GM18909 (cell line): ENCODE results near the gene AEN.

Experiments
- ATAC-seq: cut with Tn5 transposase; IDR thresholded peaks from one replicate; pipeline ENCODE4 v1.9.1; 2021; ENCODE audit warnings: mild to moderate bottlenecking; ENCODE audit not compliant: unreplicated experiment, poor library complexity

Gene AEN

GRCh38 chr15:88648357-88649214 is 27.4 kb downstream of the AEN start:
- no peak for ATAC-seq

- peak; percentile 64 for ATAC-seq
These were observed 28.2 kb downstream of the AEN start for GRCh38 chr15:88649286-88649733.

DNA sequence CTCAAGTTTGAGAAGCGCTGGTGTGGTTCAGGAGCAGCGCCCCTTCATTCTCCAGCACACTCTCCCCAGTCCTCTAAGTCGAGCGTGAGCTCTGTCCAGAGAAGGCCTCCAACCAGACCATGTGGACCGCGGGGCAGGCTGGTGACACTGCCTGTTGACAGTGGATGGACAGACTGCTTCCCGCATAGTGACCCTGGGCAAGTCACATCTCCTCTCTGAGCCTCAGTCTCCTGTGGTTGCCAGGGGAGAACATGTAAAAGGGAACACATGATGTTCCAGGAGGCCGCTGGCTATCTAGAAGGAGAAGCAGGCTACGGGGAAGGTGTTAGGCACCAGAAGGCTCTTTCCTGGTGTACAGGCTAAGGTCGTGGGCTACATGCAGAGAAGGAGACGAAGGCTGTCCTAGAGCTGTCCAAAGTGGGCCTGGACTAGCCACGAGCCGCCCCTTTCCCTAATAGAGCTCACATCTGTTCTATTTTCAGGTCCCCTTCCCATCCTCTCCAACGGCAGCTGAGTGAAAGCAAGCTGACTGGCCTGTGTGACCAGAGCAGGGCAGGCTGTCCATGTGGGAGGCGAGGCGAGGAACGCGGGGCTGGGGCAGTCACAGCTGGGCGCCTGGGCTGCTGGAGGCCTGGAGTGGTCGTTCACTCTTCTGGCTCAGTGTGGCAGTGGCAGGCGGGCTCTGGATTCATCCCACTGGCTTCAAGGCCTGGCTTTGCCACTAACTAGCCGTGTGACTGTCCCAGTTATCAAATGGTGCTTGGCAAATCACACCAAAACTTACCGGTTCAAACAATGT is 28.8 kb downstream of the AEN start:
- ATAC-seq = no peak

- ATAC-seq = no peak
These were observed 29.4 kb downstream of the AEN start for GRCh38 chr15:88650556-88650955.

GRCh38 chr15:88651136-88651732 is 30.1 kb downstream of the AEN start:
- ATAC-seq = no peak

GRCh38 chr15:88651971-88652370 is 30.8 kb downstream of the AEN start:
- no peak for ATAC-seq

DNA sequence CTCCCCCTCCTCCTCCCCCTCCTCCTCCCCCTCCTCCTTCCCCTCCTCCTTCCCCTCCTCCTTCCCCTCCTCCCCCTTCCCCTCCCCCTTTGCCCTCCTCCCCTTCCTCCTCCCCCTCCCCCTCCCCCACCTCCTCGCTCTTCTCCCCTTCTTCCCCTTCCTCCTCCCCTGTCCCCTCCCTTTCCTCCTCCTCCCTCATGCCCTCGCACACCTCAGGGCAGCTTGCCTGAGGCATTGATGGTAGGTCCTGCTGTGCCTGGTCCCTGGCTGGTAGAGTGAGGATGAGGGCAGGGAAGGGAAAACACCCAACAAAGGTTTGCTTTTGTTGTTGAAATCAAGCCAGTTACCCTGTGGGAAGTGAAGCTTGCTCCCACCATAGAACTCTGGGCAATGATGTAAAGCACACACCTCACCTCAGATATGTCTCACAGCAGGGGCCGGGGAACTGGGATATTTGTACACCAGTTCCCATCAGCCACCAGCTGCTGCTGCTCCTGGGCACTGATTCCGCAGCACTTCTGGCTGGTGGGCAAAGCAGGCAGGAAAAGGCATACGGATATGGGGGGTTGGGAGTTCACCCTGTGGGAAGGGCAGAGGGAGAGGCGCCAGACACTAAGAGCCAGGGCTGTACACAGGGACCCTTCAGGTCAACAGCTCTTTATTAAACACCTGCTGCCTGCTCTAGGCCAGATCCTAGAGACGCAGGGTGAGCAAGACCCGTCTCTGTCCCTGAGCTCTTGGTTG is 31.5 kb downstream of the AEN start:
- no peak for ATAC-seq

DNA sequence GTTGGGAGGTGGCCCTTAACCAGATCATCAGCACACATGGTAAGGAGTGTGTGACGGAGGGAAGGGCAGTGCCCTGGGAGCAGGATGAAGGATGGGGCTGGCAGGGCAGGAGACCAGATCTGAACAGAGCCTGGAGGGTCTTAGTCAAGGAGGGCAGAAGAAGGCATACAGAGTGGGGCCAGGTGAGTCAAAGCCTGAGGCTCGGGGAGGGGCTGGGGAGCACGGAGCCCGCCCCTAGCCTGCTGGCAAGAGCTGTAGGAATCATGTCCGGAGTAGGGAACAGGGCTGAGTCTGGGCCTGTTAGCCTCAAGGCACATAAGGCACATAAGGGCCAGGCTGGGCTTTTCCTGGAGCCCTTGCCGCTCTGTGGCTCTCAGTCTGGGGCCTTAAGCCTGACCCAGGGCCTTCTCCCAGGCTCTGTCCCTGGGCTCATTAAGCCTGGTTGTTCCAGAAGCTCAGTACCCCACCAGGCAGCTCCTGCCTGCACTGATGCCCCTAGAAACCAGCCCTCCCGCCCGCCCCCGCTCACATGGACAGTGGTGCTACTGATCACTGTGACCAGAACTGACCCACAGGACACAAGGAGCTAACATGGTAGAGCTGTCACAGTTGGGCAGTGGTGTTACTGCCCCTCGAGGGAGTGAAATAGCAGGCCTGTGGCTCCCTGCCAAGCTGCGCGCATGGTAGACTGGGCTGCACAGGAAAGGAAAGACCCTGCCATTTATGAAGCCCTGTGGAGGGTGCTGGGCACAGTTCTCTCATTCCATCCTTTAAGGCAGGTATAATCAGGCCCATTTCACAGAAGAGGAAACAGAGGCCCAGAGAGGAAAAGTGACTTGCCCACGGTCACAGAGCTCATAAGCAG is 32.3 kb downstream of the AEN start:
- no peak for ATAC-seq

- ATAC-seq = no peak
These were observed 33.4 kb downstream of the AEN start for GRCh38 chr15:88654430-88655102.

GRCh38 chr15:88655103-88655553 is 34.0 kb downstream of the AEN start:
- no peak for ATAC-seq

DNA sequence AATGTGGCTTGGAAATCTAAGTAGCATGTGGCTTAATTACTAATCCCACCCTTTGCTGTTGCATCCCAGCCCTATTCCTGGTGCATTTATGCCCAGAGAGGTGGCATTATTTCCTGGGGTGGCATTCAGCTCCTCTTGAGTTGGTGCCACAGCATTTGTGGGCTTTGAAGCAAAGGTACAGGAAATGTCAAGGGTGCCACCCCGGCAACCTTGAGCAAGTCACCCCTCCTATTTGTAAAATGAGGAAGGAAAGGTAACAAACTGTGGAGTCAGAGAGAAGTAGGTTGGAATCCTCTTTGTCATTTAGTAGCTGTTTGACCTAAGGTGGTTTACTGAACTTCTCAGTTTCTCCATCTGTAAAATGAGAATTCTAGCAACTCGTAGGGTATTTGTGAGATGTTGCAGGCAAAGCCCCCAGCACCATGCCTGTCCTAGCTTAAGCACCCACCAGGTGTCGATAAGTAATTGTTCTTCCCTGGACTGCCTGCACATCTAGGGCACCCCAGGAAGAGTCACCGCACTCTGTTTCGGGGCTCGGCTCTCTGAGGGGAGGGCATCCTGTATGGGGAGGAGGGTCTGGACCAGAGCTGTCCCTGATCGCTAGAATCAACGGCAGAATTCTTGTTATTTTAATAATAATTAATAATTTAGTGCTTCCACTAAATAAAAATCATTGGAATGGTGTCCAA is 34.8 kb downstream of the AEN start:
- no peak for ATAC-seq

- ATAC-seq = peak; percentile 95
These were observed 35.7 kb downstream of the AEN start for GRCh38 chr15:88656760-88657221.

DNA sequence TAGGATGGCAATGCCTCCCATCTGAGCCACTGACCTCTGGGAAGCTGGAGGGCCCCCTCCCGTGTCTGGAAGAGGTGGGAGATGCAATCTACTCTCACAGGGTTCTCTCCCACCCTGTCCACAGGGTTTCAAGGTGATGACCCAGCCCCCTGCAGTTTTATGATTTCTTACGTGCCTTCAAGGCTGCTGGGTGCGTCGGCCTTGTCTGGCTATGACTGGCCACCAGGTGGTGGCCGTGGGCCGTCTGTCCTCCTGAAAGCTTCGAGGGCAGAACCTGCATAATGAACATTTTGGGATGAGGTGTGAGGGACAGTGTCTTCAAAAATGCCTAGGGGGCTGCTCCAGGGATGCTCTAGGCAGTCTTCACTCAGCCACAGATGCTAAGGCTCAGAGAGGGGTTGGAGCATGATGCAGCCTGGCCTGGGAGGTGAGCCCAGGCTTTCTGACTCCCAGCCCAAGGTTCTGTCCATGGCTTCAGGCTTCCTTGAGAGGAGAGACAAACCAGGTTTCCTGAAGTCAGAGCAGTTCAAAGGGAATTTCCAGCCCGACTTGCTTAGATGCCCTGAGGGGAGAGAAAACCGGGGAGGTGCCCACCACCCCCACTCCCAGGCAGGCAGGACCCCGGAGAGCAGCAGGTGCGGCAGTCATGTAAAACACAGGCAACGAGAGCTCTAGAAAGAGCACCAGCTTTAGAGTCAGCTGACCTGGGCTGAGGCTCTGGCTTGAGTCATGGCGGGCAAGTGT is 36.4 kb downstream of the AEN start:
- peak; percentile 20 for ATAC-seq

- no peak for ATAC-seq
These were observed 37.2 kb downstream of the AEN start for GRCh38 chr15:88658070-88658965.

GRCh38 chr15:88658972-88659931 is 38.1 kb downstream of the AEN start:
- no peak for ATAC-seq
